Kidney (tissue), 14 donors: ENCODE data around the gene PARN. TPM values are rescaled to one million over a fixed set of nuclear protein-coding genes. Genes with fewer than 3 reads are reported as not detected.
"Not testable (repeated sequence)": the region's sequence is repeated elsewhere in the genome, so short reads cannot be mapped to it uniquely, and the experiment has no call there.

ENCODE experiments used
- DNase-seq, 5 donors: peaks; one replicate each; pipeline ENCODE4 v3.0.0-alpha.2; 2013 to 2020
- FAIRE-seq: peaks from 2 replicates; lab custom pipeline; 2012; peaks lifted over from hg19 to GRCh38; lab: Jason Lieb, UNC
- H3K27ac ChIP-seq, 2 donors: one replicate each; pipeline ENCODE4 v1.7.0; 2013; ENCODE audit warnings: low read depth in 2 of 2, low read length in 2 of 2, inconsistent platforms in 1 of 2
- H3K27me3 ChIP-seq: one replicate; pipeline ENCODE4 v1.7.1; 2013; ENCODE audit warnings: low read length, inconsistent platforms; ENCODE audit not compliant: control insufficient read depth, insufficient read depth
- H3K36me3 ChIP-seq, 3 donors: one replicate each; pipeline versions ENCODE4 v1.7.0 to v1.7.1; 2013; ENCODE audit warnings: low read length in 3 of 3, control low read depth in 1 of 3, inconsistent platforms in 1 of 3; ENCODE audit not compliant: insufficient read depth in 3 of 3, control insufficient read depth in 2 of 3
- H3K4me1 ChIP-seq, 3 donors: one replicate each; pipeline versions ENCODE4 v1.7.0 to v1.7.1; 2013; ENCODE audit warnings: low read length in 3 of 3, inconsistent platforms in 1 of 3, low read depth in 1 of 3; ENCODE audit not compliant: control insufficient read depth in 2 of 3, insufficient read depth in 2 of 3
- H3K4me3 ChIP-seq, 3 donors: one replicate each; pipeline versions ENCODE4 v1.7.0 to v1.8.1; 2013; ENCODE audit warnings: low read length in 3 of 3, control low read depth in 1 of 3, inconsistent platforms in 1 of 3
- H3K9ac ChIP-seq, 3 donors: one replicate each; pipeline versions ENCODE4 v1.7.0 to v1.7.1; 2013; ENCODE audit warnings: low read length in 3 of 3, control low read depth in 1 of 3, inconsistent platforms in 1 of 3
- H3K9me3 ChIP-seq, 3 donors: one replicate each; pipeline versions ENCODE4 v1.7.0 to v1.7.1; 2013; ENCODE audit warnings: low read length in 3 of 3, control low read depth in 1 of 3, inconsistent platforms in 1 of 3; ENCODE audit not compliant: control insufficient read depth in 2 of 3, insufficient read depth in 1 of 3
- CTCF ChIP-seq: IDR thresholded peaks from 3 replicates; pipeline ENCODE4 v1.5.1; 2012; ENCODE audit warnings: mild to moderate bottlenecking, moderate library complexity, borderline replicate concordance; ENCODE audit not compliant: insufficient read depth; ENCODE audit errors: extremely low read depth
- intact Hi-C: fragments of 100-400 bp; cut with DNase I; formaldehyde crosslinking; loops from one replicate; pipeline ENCODE4 v1.11.1; 2022
- polyA plus RNA-seq: library from polyadenylated mRNA; stranded (reverse); fragments of 350-450 nt; fragmentation: Illumina TruSeq; extraction: RNeasy Lipid Tissue Mini Kit (QIAGEN cat#74804); gene quantifications from one replicate; pipeline ENCODE4 v1.2.3, GENCODE V29; 2014; ENCODE audit warnings: low read depth, low replicate concordance; ENCODE audit not compliant: insufficient read depth
- total RNA-seq: library from RNA; stranded (reverse); fragmentation: NEBNext Ultra II Directional; extraction: Animal tissue kit (Norgen Biotek cat#: 25700); gene quantifications from one replicate; pipeline ENCODE4 v1.2.1, GENCODE V29; 2021
- donor health status: control.
- donor health status: control.
- donor health status: control.
- donor health status: control.
- donor health status: control.
- donor health status: DM: yes; HTN: yes; CAD: no.
- donor health status: Normal renal cell carcinoma (clear cell type).

The PARN gene
- total and polyA plus RNA-seq, 2 donors from 2014 or later: 17.3 to 32.5 TPM

DNA sequence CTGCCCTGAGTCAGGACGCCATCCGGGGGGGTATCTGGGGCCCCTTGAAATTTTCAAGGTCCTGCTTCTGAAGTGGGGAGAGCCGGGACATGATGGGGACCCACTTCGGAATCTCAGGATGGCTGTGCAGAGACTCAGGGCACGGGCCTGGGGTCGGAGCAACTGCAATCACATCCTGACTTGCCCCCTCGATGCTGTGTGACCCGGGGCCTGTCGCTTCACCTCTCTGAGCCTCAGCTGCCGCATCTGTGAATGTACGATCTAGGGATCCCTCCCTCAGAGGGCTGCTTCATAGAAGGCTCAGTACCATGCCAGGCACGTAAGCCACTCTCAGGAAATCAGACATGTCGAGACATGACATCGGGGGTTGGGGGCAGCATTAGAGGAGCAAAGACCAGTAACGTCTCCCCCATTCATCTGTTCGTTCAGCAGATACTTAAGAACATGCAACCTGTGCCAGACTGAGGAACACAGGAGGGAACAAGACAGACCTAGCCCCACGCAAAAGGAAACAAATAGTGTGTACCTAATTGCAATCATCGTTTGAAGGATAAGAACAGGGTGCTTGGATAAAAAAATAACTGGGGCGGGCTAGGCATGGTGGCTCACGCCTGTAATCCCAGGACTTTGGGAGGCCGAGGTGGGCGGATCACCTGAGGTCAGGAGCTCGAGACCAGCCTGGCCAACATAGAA is 229.6 kb downstream of the PARN start:
- Histone ChIP-seq H3K9ac (no peak overlapping the region), H3K27ac (no peak overlapping the region), H3K4me3 (no peak overlapping the region), H3K27me3 (no peaks in the 10 kb centered on the region), H3K9me3 (no peaks in the 10 kb centered on the region), H3K4me1 (no peaks in the 10 kb centered on the region), H3K36me3 (no peaks in the 10 kb centered on the region)
- no peak for TF ChIP-seq CTCF
- FAIRE-seq (no peak), DNase-seq (no peak)
- intact Hi-C loops: no loop called here

GRCh38 chr16:14399378-14400284 is 230.4 kb downstream of the PARN start:
- H3K9ac ChIP-seq: no peak overlapping the region
- no peak overlapping the region for H3K4me3 ChIP-seq
- no peak for FAIRE-seq
- H3K4me1 ChIP-seq: no peaks in the 10 kb centered on the region
- TF ChIP-seq CTCF: no peak
- no peaks in the 10 kb centered on the region for H3K27me3 ChIP-seq
- no peaks in the 10 kb centered on the region for H3K9me3 ChIP-seq
- H3K36me3 ChIP-seq: no peaks in the 10 kb centered on the region
- H3K27ac ChIP-seq: no peak overlapping the region
- DNase-seq: peak in 4 of 5 donors; percentile 54 to 66 (median 63)
- intact Hi-C loops: no loop called here

GRCh38 chr16:14398014-14398717 is 231.9 kb downstream of the PARN start:
- no peaks in the 10 kb centered on the region for H3K4me1 ChIP-seq
- no peak overlapping the region for H3K4me3 ChIP-seq
- TF ChIP-seq CTCF: no peak
- no peaks in the 10 kb centered on the region for H3K36me3 ChIP-seq
- no peak overlapping the region for H3K27ac ChIP-seq
- DNase-seq (no peak), FAIRE-seq (no peak)
- H3K9me3 ChIP-seq: no peaks in the 10 kb centered on the region
- no peak overlapping the region for H3K9ac ChIP-seq
- no peaks in the 10 kb centered on the region for H3K27me3 ChIP-seq
- intact Hi-C loops: no loop called here

DNA sequence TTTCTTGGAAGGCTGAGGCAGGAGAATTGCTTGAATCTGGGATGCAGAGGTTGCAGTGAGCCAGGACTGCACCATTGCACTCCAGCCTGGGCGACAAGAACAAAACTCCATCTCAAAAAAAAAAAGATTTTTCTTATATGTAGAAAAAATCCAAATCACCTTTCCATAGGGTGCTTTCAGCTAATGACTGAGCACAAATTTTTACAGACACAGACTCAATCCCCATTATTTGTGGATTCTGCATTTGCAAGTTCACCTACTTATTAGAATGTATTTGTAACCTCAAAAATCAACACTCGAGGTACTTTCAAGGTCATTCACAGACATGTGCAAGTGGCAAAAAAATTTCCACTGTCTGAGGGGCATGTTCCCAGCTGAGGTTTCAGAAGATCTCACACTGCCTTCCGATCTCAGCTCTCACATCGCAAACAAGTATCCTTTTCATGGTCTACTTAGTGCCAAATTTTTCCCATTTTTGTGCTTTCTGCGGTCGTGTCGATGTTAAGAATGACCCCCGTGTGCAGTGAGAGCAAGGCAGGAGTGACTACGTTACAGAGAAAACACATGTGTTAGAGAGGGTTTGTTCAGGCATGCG is 234.3 kb downstream of the PARN start:
- H3K4me3 ChIP-seq, H3K27me3 ChIP-seq, H3K9ac ChIP-seq, DNase-seq, H3K9me3 ChIP-seq, H3K36me3 ChIP-seq, intact Hi-C loops, FAIRE-seq, H3K27ac ChIP-seq, H3K4me1 ChIP-seq: not testable (repeated sequence)
